Myocyte (in vitro differentiated cells): ENCODE data around the gene DUS3L. TPM values are rescaled to one million over a fixed set of nuclear protein-coding genes. Genes with fewer than 3 reads are reported as not detected.
"Not testable (repeated sequence)": the region's sequence is repeated elsewhere in the genome, so short reads cannot be mapped to it uniquely, and the experiment has no call there.

ENCODE experiments used
- DNase-seq: peaks from one replicate; pipeline ENCODE4 v3.0.0-alpha.2; 2012; ENCODE audit warnings: low read depth
- total RNA-seq: library from RNA; depleted of rRNA; stranded (reverse); fragments of >200 nt; gene quantifications from 2 replicates; pipeline ENCODE4 v1.2.3, GENCODE V29; 2014

Gene DUS3L
- total RNA-seq, 1 donor from 2014 or later, result 25.4 TPM

- no peak for DNase-seq
Measured at GRCh38 chr19:5801796-5802619, 11.0 kb upstream of the DUS3L start.

- DNase-seq, result no peak
Measured at GRCh38 chr19:5800361-5801270, 9.7 kb upstream of the DUS3L start.

- peak; percentile 79 for DNase-seq
Measured at GRCh38 chr19:5799247-5800241, 8.6 kb upstream of the DUS3L start.

DNA sequence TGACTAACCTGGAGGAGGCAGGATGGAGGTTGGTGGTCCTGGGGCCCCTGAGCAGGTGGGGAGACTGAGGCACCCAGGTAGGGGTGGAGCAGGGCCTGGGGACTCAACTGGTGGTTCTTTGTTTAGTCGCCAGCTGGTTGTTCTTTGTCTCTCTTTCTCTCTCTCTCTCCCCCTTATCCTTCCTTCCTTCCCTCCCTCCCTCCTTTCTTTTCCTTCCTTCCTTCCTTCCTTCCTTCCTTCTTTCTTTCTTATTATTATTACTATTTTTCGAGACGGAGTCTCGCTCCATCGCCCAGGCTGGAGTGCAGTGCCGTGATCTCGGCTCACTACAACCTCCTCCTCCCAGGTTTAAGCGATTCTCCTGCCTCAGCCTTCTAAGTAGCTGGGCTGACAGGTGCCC is 7.3 kb upstream of the DUS3L start:
- no peak for DNase-seq

DNA sequence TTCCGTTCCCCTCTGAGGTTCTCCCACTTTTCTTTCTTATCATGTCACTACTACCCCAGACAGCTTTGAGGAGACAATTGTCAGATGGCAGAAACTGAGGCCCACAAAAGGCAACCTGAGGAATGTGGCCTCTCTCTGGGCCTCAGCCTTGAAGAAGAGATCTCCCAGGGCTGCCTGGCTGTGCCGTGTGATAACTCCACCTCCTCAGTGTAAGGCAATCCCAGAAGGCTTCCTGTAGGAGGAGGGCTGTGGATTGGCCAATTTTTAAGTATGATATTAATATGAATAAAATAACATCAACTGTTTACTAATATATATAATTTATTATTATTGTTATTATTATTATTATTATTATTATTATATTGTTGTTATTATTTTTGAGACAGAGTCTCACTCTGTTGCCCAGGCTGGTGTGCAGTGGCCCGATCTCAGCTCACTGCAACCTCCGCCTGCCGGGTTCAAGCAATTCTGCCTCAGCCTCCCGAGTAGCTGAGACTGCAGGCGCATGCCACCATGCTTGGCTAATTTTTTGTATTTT is 4.5 kb upstream of the DUS3L start:
- DNase-seq, result no peak

DNA sequence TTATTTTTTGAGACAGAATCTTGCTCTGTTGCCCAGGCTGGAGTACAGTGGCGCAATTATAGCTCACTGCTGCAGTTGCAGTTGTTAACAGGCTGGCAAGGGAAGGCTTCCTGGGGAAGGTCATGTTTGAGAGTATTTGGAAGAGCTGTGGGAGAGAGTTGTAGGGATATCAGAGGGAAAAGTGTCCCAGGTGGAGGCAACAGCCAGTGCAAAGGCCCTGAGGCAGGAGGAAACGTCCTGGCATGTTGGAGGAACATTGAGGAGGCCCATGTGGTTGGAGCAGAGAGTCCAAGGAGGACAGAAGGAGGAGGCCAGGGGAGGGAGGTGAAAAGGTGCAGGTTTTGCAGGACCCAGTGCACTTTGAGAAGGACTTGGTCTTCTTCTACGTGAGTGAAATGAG is 2.2 kb upstream of the DUS3L start:
- DNase-seq, result no peak

- no peak for DNase-seq
Measured at GRCh38 chr19:5792224-5792623, 1.3 kb upstream of the DUS3L start.

DNA sequence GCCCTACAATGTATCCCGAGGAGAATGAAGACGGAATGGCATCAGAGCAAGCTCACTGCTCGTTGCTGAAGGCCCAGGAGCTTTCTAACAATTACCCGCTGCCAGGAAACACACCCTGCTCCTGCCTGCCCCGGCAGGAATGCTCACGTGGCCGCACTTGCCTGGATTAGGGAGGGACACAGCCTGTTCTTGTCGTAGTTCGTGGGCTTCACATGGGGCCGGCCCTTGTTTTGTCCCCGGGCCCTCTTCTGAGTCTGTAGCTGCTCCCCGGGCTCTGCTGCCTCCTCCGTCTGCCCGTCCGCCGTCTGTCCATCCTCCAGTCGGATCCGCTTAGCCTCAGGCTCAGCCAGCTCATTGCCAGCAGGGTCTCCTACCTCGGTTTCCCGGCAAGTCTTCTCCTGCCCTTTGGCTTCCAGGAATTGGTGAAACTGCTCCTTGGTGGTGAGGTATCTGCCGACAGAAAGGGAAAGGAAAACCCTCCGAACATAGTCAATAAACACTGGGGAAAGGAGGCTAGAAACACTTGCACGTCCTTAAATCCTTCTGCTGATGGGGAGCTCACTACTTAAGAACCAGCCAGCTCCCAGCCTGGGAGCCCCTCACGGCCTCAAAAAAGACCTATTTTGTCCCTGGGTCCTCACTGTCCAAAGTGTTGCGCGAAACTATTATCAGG is 941 bp downstream of the DUS3L start:
- DNase-seq, result no peak

- DNase-seq, result no peak
Measured at GRCh38 chr19:5789351-5789761, 1.6 kb downstream of the DUS3L start.

GRCh38 chr19:5788422-5788821 is 2.5 kb downstream of the DUS3L start:
- no peak for DNase-seq

GRCh38 chr19:5787409-5788182 is 3.4 kb downstream of the DUS3L start:
- DNase-seq, result no peak

DNA sequence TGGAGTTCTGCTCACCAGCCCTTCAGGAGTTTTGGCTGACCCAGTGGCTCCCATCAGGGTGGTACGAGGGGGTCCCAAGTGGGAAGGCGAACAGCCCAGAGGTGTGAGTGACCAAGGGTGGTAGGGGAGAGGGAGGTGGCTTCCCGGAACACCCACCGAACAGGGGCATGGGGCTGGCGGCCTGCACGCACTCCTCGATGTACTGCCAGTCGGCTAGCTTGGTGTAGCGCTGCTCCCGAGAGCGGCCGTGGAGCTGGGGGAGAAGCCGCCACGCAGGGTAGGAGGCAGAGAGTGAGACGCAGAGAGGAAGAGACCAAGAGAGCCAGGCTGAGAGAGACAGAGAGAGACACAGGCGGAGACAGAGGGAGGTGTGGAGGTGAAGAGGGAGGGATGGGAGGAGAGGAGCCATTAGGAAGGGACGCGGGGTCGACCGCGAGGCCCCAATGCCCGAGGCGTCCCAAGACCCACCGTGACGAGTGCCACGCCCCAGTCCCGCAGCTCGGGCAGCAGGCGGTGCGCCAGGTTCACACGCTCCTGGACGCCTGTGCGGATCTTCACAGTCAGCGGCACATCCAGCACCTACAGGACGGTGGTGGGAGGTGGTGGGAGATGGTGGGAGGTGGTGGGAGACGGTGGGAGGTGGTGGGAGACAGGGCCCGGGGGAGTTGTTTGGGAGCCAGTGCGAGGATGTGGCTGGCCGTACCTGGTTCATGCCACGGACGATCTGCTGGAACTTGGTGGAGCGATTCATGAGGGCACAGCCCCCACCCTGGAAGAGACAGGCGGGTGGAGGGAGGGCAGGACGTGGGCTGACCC is 4.2 kb downstream of the DUS3L start:
- DNase-seq, result no peak

- no peak for DNase-seq
Measured at GRCh38 chr19:5785423-5785822, 5.5 kb downstream of the DUS3L start.

GRCh38 chr19:5784581-5785147 is 6.3 kb downstream of the DUS3L start, which contains the start of gene PRR22:
TSS of gene PRR22 (minus strand) at chr19:5784746. CDS start at chr19:5784660, 86 bp downstream.
- DNase-seq, result no peak

GRCh38 chr19:5782945-5783919 is 7.7 kb downstream of the DUS3L start:
- DNase-seq, result no peak

GRCh38 chr19:5782322-5782721 is 8.6 kb downstream of the DUS3L start:
- DNase-seq, result no peak

GRCh38 chr19:5780916-5781315 is 10.0 kb downstream of the DUS3L start:
- DNase-seq, result not testable (repeated sequence)
